Measurements from ENCODE around the gene MYO18B.

Gene MYO18B

DNA sequence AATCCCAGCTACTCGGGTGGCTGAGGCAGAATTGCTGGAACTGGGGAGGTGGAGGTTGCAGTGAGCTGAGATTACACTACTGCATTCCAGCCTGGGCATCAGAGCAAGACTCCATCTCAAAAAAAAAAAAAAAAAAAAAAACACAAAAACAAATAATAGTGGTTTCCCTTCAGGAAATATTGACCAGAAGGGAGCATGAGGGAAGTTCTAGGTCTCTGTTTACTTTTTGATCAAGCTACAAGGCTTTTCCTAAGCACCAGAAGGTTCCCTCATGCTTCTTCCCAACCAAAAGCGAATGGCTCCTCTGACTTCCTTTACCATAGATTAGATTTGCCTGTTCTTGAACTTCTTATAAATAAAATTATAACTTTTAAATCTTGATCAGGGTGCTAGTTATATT is 18.3 kb downstream of the MYO18B start:
- no peak overlapping the region for H3K4me2 ChIP-seq (ENCODE audit: low read depth, low read length)
- no peaks in the 10 kb centered on the region for H4K20me1 ChIP-seq (ENCODE audit: insufficient read depth, low read length)
- no peaks in the 10 kb centered on the region for H3K9me3 ChIP-seq (replicated peaks; ENCODE audit: insufficient read depth, low read length)
- DNase-seq: no peak
- no peak overlapping the region for H3K9ac ChIP-seq (ENCODE audit: low read length)
- H3K27ac ChIP-seq (ENCODE audit: low read length): no peak overlapping the region
- no peak overlapping the region for H3K4me3 ChIP-seq (ENCODE audit: low read length)
- peaks cover 8% of the 10 kb centered on the region for H3K27me3 ChIP-seq (replicated peaks; ENCODE audit: insufficient read depth, low read length)
- TF ChIP-seq CTCF (IDR thresholded peaks at IDR 0.05; ENCODE audit: low read length): no peak
- no peak for TF ChIP-seq EZH2phosphoT487 (IDR thresholded peaks at IDR 0.05; ENCODE audit: low read length)
- TF ChIP-seq EZH2 (optimal IDR thresholded peaks at IDR 0.05; ENCODE audit: low read depth, low read length): no peak
- H2AFZ ChIP-seq (ENCODE audit: low read length): no peak overlapping the region
- no peaks in the 10 kb centered on the region for H3K79me2 ChIP-seq (ENCODE audit: low read length)
- H3F3A ChIP-seq (ENCODE audit: insufficient read depth, low read length): no peaks in the 10 kb centered on the region
- no peaks in the 10 kb centered on the region for H3K4me1 ChIP-seq (ENCODE audit: low read length)
- H3K9me2 ChIP-seq (replicated peaks; ENCODE audit: insufficient read depth, low read length): no peaks in the 10 kb centered on the region
- H3K36me3 ChIP-seq (replicated peaks; ENCODE audit: insufficient read depth, low read length): no peaks in the 10 kb centered on the region

DNA sequence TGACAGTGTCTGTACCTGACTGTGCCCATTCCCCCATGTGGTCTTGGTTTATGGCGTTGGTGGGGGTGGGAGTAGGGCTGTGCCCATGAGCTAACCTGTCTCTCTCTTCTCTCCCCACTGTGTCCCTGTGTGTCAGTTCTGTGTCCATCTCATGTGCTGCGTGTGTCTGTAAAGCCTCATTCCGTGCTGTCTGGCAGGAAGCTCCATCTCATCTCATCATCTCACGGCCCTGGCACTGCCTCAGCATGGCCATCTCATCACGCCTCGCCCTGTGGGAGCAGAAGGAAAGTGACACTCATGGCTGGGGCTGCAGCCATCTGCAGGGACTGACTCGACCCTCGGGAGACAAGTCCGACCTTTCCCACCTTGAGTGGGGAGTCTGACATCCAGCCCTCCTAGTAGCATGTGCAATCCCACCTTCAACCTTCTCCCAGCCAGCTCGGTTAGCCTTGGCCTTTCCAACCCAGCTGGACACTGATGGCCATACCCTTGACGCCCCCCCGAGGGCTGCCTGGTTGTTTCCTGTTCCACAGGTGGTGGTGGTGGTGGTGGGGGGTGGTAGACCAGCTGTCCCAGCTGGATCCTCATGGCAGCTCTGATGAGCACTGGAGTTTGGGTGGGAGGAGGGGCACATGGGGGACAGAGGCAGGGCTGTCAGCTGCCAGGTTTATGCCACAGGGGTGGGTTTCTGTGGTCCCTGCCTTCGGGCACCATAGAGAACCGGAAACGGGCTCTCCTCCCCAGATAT is 19.0 kb downstream of the MYO18B start:
- H3K36me3 ChIP-seq (replicated peaks; ENCODE audit: insufficient read depth, low read length): no peaks in the 10 kb centered on the region
- no peak overlapping the region for H3K27ac ChIP-seq (ENCODE audit: low read length)
- TF ChIP-seq EZH2 (optimal IDR thresholded peaks at IDR 0.05; ENCODE audit: low read depth, low read length) (no peak), CTCF (IDR thresholded peaks at IDR 0.05; ENCODE audit: low read length) (no peak), EZH2phosphoT487 (IDR thresholded peaks at IDR 0.05; ENCODE audit: low read length) (no peak)
- no peaks in the 10 kb centered on the region for H3K79me2 ChIP-seq (ENCODE audit: low read length)
- no peak overlapping the region for H2AFZ ChIP-seq (ENCODE audit: low read length)
- H3K4me1 ChIP-seq (ENCODE audit: low read length): no peaks in the 10 kb centered on the region
- H4K20me1 ChIP-seq (ENCODE audit: insufficient read depth, low read length): no peaks in the 10 kb centered on the region
- peaks cover 15% of the 10 kb centered on the region for H3K27me3 ChIP-seq (replicated peaks; ENCODE audit: insufficient read depth, low read length)
- no peak overlapping the region for H3K9ac ChIP-seq (ENCODE audit: low read length)
- no peaks in the 10 kb centered on the region for H3F3A ChIP-seq (ENCODE audit: insufficient read depth, low read length)
- H3K9me3 ChIP-seq (replicated peaks; ENCODE audit: insufficient read depth, low read length): no peaks in the 10 kb centered on the region
- H3K9me2 ChIP-seq (replicated peaks; ENCODE audit: insufficient read depth, low read length): no peaks in the 10 kb centered on the region
- DNase-seq: no peak
- H3K4me2 ChIP-seq (ENCODE audit: low read depth, low read length): no peak overlapping the region
- no peak overlapping the region for H3K4me3 ChIP-seq (ENCODE audit: low read length)

- no peaks in the 10 kb centered on the region for H3K4me1 ChIP-seq (ENCODE audit: low read length)
- H3K9me3 ChIP-seq (replicated peaks; ENCODE audit: insufficient read depth, low read length): no peaks in the 10 kb centered on the region
- peaks cover 16% of the 10 kb centered on the region; the same call in 1 of the 2 replicates for H3K27me3 ChIP-seq (replicated peaks; ENCODE audit: insufficient read depth, low read length)
- H2AFZ ChIP-seq (ENCODE audit: low read length): no peak overlapping the region
- H3K9ac ChIP-seq (ENCODE audit: low read length): no peak overlapping the region
- no peaks in the 10 kb centered on the region for H3K79me2 ChIP-seq (ENCODE audit: low read length)
- H4K20me1 ChIP-seq (ENCODE audit: insufficient read depth, low read length): no peaks in the 10 kb centered on the region
- H3F3A ChIP-seq (ENCODE audit: insufficient read depth, low read length): no peaks in the 10 kb centered on the region
- H3K36me3 ChIP-seq (replicated peaks; ENCODE audit: insufficient read depth, low read length): no peaks in the 10 kb centered on the region
- no peak overlapping the region for H3K4me3 ChIP-seq (ENCODE audit: low read length)
- no peak overlapping the region for H3K4me2 ChIP-seq (ENCODE audit: low read depth, low read length)
- no peak for DNase-seq
- no peaks in the 10 kb centered on the region for H3K9me2 ChIP-seq (replicated peaks; ENCODE audit: insufficient read depth, low read length)
- TF ChIP-seq CTCF (IDR thresholded peaks at IDR 0.05; ENCODE audit: low read length): no peak
- H3K27ac ChIP-seq (ENCODE audit: low read length): no peak overlapping the region
These were observed 20.2 kb downstream of the MYO18B start for GRCh38 chr22:25762147-25762546.
